Spleen (tissue), 11 donors: Measurements from ENCODE around the gene PIK3C2G. TPM values are rescaled to one million over a fixed set of nuclear protein-coding genes. Genes with fewer than 3 reads are reported as not detected.

Experiments
- DNase-seq: peaks from one replicate; pipeline ENCODE4 v3.0.0-alpha.2; 2020
- H3K27ac ChIP-seq, 8 donors: fragments of 200-600 bp; sonication (generic) in 7 of 8; 1 replicate in 4 of 8; 2 replicates in 4 of 8; pipeline versions ENCODE4 v1.5.0 to v1.8.0; 2016 to 2021; ENCODE audit warnings: inconsistent platforms in 4 of 8, mild to moderate bottlenecking in 4 of 8, moderate library complexity in 1 of 8
- H3K27me3 ChIP-seq, 7 donors: fragments of 200-600 bp; sonication (generic) in 6 of 7; replicated peaks in 1 of 7; 1 replicate in 4 of 7; 2 replicates in 3 of 7; pipeline versions ENCODE4 v1.5.0 to v1.8.0; 2016 to 2021; ENCODE audit warnings: inconsistent platforms in 3 of 7, mild to moderate bottlenecking in 1 of 7
- H3K36me3 ChIP-seq, 6 donors: fragments of 200-600 bp; sonication (generic) in 5 of 6; 1 replicate in 4 of 6; 2 replicates in 2 of 6; pipeline versions ENCODE4 v1.5.0 to v1.8.0; 2016 to 2021; ENCODE audit warnings: inconsistent platforms in 2 of 6
- H3K4me1 ChIP-seq, 6 donors: fragments of 200-600 bp; sonication (generic) in 5 of 6; 1 replicate in 3 of 6; 2 replicates in 3 of 6; pipeline versions ENCODE4 v1.5.0 to v1.8.0; 2016 to 2021; ENCODE audit warnings: inconsistent platforms in 3 of 6
- H3K4me3 ChIP-seq, 8 donors: fragments of 200-600 bp; sonication (generic) in 7 of 8; 1 replicate in 4 of 8; 2 replicates in 4 of 8; pipeline versions ENCODE4 v1.5.0 to v1.8.0; 2016 to 2021; ENCODE audit warnings: inconsistent platforms in 4 of 8, mild to moderate bottlenecking in 4 of 8, moderate library complexity in 2 of 8
- H3K9me3 ChIP-seq, 8 donors: fragments of 200-600 bp; sonication (generic) in 7 of 8; 1 replicate in 4 of 8; 2 replicates in 4 of 8; pipeline versions ENCODE4 v1.5.0 to v1.8.0; 2016 to 2021; ENCODE audit warnings: inconsistent platforms in 4 of 8
- POLR2A ChIP-seq, 3 donors: fragments of 450-650 bp; IDR thresholded peaks; one replicate each; pipeline ENCODE4 v1.5.1; 2017; ENCODE audit warnings: antibody characterized with exemption in 3 of 3, mild to moderate bottlenecking in 1 of 3
- POLR2AphosphoS5 ChIP-seq, 3 donors: sonication (generic); formaldehyde crosslinking; IDR thresholded peaks; one replicate each; pipeline ENCODE4 v1.5.1; 2017; ENCODE audit warnings: antibody characterized with exemption in 3 of 3
- WGBS, 5 donors: extraction: QIAGEN DNeasy Blood & Tissue Kit in 3 of 5; methylation state at CpG; one replicate each; pipeline versions ENCODE4 v1.1.5 to v1.1.7; 2013 to 2018; 5-methylcytosine and 5-hydroxymethylcytosine counted together
- intact Hi-C: fragments of 100-400 bp; cut with DNase I; formaldehyde crosslinking; loops from one replicate; pipeline ENCODE4 v1.15.0; 2023; ENCODE audit warnings: low total_unique reads
- polyA plus RNA-seq, 3 donors: library from polyadenylated mRNA; stranded (reverse); fragments of 200-250 nt; gene quantifications; one replicate each; pipeline ENCODE4 v1.2.1, GENCODE V29; 2013
- total RNA-seq, 7 donors: library from RNA; depleted of rRNA in 3 of 7; stranded (reverse); fragments of >200 nt in 3 of 7; fragmentation: NEBNext Ultra II Directional in 4 of 7; extraction: Animal tissue kit (Norgen Biotek cat#: 25700) in 4 of 7; gene quantifications; one replicate each; pipeline versions ENCODE4 v1.1.0 to v1.2.1, GENCODE V29; 2016 to 2021
- TF ChIP-seq, protein P1 (sequence below), 11 experiments: fragments of 200-600 bp in 7 of 11; fragments of 450-650 bp in 4 of 11; sonication (generic) in 4 of 11; IDR thresholded peaks in 8 of 11; conservative IDR thresholded peaks in 3 of 11; 1 replicate in 7 of 11; 2 replicates in 4 of 11; pipeline versions ENCODE4 v1.4.0 to v1.8.0; 2016 to 2021; ENCODE audit warnings: antibody characterized with exemption in 11 of 11, inconsistent platforms in 4 of 11, mild to moderate bottlenecking in 1 of 11
- donor health status: healthy with polysubstance abuse.
- donor health status: DM: no; HTN: no; CAD: no; lungs with moderate emphysema.
- donor health status: DM: no; HTN: no; CAD: no.
- donor health status: Bipolar disorder and iron deficiency.
- donor health status: healthy.
- donor health status: DM: no; HTN: no; CAD: no.
- donor health status: DM: yes; HTN: yes; CAD: no.

PIK3C2G gene
- total and polyA plus RNA-seq, 10 donors: not detected

DNA sequence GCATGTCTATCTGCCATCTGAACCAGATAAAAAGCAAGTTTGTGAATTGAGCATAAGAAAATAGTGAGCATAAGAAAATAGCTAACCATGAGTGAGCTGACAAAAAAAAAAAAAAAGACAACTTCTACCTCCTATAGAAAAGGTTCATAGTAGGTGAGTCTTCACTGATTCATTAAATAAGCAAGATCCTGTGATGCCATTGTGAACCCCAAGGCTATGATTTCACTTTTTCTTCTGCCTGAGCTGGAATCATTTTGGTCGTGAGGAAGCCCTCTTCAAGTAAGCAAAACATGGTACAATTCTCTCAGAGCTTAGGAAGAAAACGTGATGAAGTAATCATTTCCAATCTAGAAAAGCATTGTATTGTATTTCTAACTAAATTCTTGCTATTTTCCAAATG lies 1.2 kb downstream of the PIK3C2G start:
- Histone ChIP-seq H3K4me1 (no peaks in the 10 kb centered on the region), H3K36me3 (no peaks in the 10 kb centered on the region), H3K9me3 (no peaks in the 10 kb centered on the region), H3K27me3 (no peaks in the 10 kb centered on the region), H3K27ac (no peak overlapping the region), H3K4me3 (no peak overlapping the region)
- 60 to 82% (median 70%) methylated on average over 2 of the region's 2 CpGs for WGBS, 5 donors
- intact Hi-C loops: no loop called here
- TF ChIP-seq POLR2AphosphoS5 (IDR thresholded peaks at IDR 0.05) (no peak), POLR2A (IDR thresholded peaks at IDR 0.05) (no peak)
- TF ChIP-seq, protein P1, sequence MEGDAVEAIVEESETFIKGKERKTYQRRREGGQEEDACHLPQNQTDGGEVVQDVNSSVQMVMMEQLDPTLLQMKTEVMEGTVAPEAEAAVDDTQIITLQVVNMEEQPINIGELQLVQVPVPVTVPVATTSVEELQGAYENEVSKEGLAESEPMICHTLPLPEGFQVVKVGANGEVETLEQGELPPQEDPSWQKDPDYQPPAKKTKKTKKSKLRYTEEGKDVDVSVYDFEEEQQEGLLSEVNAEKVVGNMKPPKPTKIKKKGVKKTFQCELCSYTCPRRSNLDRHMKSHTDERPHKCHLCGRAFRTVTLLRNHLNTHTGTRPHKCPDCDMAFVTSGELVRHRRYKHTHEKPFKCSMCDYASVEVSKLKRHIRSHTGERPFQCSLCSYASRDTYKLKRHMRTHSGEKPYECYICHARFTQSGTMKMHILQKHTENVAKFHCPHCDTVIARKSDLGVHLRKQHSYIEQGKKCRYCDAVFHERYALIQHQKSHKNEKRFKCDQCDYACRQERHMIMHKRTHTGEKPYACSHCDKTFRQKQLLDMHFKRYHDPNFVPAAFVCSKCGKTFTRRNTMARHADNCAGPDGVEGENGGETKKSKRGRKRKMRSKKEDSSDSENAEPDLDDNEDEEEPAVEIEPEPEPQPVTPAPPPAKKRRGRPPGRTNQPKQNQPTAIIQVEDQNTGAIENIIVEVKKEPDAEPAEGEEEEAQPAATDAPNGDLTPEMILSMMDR (IDR thresholded peaks at IDR 0.05 in 8 of 11, conservative IDR thresholded peaks at IDR 0.05 in 3 of 11): no peak
- DNase-seq: no peak

DNA sequence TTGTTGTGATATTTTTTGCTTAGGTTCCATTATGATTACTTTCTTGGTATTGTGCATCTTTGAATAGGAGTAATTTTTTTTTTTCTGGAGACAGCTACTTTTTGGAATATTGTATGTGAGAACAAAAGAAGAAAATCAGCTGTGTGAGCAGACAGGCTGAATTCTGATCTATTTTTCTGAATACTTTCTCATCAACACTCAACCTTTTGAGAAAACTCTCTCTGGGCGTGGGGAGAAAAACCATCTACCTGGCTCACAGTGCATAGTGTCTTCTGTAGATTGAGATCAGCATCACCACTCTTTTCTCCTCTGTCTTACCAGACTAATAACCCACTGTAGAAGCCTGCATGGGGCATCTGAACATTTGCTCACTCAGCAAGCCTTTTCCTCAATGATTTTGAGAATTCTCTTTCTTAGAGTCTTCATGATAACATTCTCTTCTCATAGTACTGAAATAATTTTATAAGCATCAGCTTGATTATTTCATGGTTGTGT lies 3.3 kb downstream of the PIK3C2G start:
- Histone ChIP-seq H3K9me3 (no peaks in the 10 kb centered on the region), H3K27me3 (no peaks in the 10 kb centered on the region), H3K27ac (no peak overlapping the region), H3K4me1 (no peaks in the 10 kb centered on the region), H3K4me3 (no peak overlapping the region), H3K36me3 (no peaks in the 10 kb centered on the region)
- no peak for DNase-seq
- TF ChIP-seq, protein P1 (IDR thresholded peaks at IDR 0.05 in 8 of 11, conservative IDR thresholded peaks at IDR 0.05 in 3 of 11): no peak
- no peak for TF ChIP-seq POLR2A (IDR thresholded peaks at IDR 0.05)
- TF ChIP-seq POLR2AphosphoS5 (IDR thresholded peaks at IDR 0.05): no peak
- 74 to 92% (median 82%) methylated on average over 1 of the region's 1 CpG for WGBS, 5 donors
- intact Hi-C loops: no loop called here

DNA sequence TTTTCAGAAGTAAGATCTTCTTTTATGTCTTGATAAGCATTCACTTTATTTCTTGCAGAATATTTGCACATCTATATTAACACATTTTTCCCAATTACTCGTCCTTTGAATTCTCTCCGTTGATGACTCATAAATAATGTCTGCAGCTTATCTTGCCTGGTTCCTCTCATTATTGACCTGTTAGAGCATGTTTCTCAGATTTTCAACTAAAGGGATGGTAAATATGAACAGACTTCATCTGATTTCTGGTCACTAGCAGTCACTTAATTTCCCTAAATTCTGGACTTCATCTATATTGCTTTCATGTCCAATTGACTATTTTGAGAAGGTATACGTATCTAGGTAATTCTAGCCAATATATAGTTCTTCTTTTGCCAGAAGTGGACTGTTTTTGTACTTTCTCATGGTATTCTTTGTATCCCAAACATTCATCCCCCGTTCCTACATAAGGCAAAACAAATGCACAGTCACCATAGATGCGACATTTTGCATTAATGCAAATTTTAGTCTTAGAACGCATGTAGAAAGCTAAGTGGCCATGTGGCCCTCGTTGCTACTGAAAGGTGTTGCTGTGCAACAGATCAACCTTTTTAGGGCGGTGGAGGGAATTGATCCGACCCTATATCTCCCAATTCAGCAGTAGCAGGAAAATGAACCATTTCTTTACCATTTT lies 6.2 kb downstream of the PIK3C2G start:
- Histone ChIP-seq H3K27me3 (no peaks in the 10 kb centered on the region), H3K36me3 (no peaks in the 10 kb centered on the region), H3K9me3 (no peaks in the 10 kb centered on the region), H3K27ac (no peak overlapping the region), H3K4me1 (no peaks in the 10 kb centered on the region), H3K4me3 (no peak overlapping the region)
- intact Hi-C loops: no loop called here
- WGBS, 5 donors: 82 to 90% (median 86%) methylated on average over 9 of the region's 9 CpGs
- TF ChIP-seq POLR2A (IDR thresholded peaks at IDR 0.05): no peak
- TF ChIP-seq POLR2AphosphoS5 (IDR thresholded peaks at IDR 0.05): no peak
- TF ChIP-seq, protein P1 (IDR thresholded peaks at IDR 0.05 in 8 of 11, conservative IDR thresholded peaks at IDR 0.05 in 3 of 11): no peak
- no peak for DNase-seq

DNA sequence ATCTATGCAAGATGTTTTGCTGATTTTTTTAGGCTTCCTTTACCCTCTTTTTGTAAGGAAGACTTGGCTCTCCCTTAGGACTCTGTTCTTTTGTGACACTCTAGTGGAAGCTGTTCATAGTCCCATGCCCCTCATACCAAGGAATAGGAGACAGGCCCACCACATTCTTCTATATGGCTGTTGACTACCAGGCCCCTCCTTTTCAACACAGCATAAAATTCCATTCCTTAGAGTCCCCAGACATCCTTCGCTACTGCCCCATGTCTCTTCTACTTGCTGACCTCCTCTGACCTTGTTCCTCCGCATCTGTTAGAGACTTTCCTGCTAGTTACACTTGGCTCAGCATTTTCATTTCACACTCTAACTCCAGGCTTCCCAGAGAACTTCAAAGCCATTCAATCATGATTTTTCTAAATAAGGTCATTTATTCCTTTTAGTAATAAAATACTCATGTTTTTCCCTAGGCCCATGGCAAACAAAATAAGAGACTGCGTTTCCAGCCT lies 9.7 kb downstream of the PIK3C2G start:
- TF ChIP-seq, protein P1 (IDR thresholded peaks at IDR 0.05 in 8 of 11, conservative IDR thresholded peaks at IDR 0.05 in 3 of 11): no peak
- TF ChIP-seq POLR2A (IDR thresholded peaks at IDR 0.05) (no peak), POLR2AphosphoS5 (IDR thresholded peaks at IDR 0.05) (no peak)
- Histone ChIP-seq H3K9me3 (no peaks in the 10 kb centered on the region), H3K4me1 (no peaks in the 10 kb centered on the region), H3K27ac (no peak overlapping the region), H3K4me3 (no peak overlapping the region), H3K27me3 (no peaks in the 10 kb centered on the region), H3K36me3 (no peaks in the 10 kb centered on the region)
- intact Hi-C loops: no loop called here
- WGBS, 5 donors: 64 to 79% (median 70%) methylated on average over 3 of the region's 3 CpGs
- no peak for DNase-seq
